ENCODE results near the gene TAF10.

- TF ChIP-seq, protein P1, sequence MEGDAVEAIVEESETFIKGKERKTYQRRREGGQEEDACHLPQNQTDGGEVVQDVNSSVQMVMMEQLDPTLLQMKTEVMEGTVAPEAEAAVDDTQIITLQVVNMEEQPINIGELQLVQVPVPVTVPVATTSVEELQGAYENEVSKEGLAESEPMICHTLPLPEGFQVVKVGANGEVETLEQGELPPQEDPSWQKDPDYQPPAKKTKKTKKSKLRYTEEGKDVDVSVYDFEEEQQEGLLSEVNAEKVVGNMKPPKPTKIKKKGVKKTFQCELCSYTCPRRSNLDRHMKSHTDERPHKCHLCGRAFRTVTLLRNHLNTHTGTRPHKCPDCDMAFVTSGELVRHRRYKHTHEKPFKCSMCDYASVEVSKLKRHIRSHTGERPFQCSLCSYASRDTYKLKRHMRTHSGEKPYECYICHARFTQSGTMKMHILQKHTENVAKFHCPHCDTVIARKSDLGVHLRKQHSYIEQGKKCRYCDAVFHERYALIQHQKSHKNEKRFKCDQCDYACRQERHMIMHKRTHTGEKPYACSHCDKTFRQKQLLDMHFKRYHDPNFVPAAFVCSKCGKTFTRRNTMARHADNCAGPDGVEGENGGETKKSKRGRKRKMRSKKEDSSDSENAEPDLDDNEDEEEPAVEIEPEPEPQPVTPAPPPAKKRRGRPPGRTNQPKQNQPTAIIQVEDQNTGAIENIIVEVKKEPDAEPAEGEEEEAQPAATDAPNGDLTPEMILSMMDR (IDR thresholded peaks at IDR 0.05; ENCODE audit: low read depth, low read length, missing input control): no peak
- TF ChIP-seq SP1 (IDR thresholded peaks at IDR 0.05) (no peak), NR2F2 (IDR thresholded peaks at IDR 0.05) (no peak), RAD21 (IDR thresholded peaks at IDR 0.05) (no peak)
These were observed 30.9 kb upstream of the TAF10 start for GRCh38 chr11:6642957-6643356.
